OCI-LY7 (cell line): Measurements from ENCODE around the gene PCED1B. TPM values are rescaled to one million over a fixed set of nuclear protein-coding genes. Genes with fewer than 3 reads are reported as not detected.

Source experiments
- BruUV-seq: library from RNA; stranded (reverse); fragments of 400-500 nt; replicated peaks from 2 replicates; lab custom pipeline; 2021; lab: Mats Ljungman, UMichigan
- CTCF ChIA-PET: fragments of 300-600 bp; sonication (Branson Sonifier 250); formaldehyde crosslinking; loops from one replicate; lab custom pipeline; 2022; ENCODE audit warnings: antibody characterized with exemption; ENCODE audit not compliant: unreplicated experiment; lab: Charles Lee
- POLR2A ChIA-PET: fragments of 300-600 bp; sonication (Branson Sonifier 250); formaldehyde crosslinking; loops from one replicate; lab custom pipeline; 2022; ENCODE audit warnings: antibody characterized with exemption; lab: Charles Lee
- DNase-seq: peaks from one replicate; pipeline ENCODE4 v3.0.0-alpha.2; 2015; ENCODE audit warnings: low spot score
- H2AFZ ChIP-seq: fragments of 200-600 bp; sonication (generic), shearing (Covaris generic); 2 replicates; pipeline ENCODE4 v1.6.1; 2014; ENCODE audit warnings: mild to moderate bottlenecking, antibody characterized with exemption, low read length, moderate library complexity
- H3K27ac ChIP-seq: fragments of 200-600 bp; sonication (generic); 2 replicates; pipeline ENCODE4 v1.5.1; 2014; ENCODE audit warnings: mixed run types, low read depth, mild to moderate bottlenecking, moderate library complexity, low read length, inconsistent platforms; ENCODE audit not compliant: poor library complexity, severe bottlenecking
- H3K36me3 ChIP-seq: fragments of 200-600 bp; sonication (generic); 2 replicates; pipeline ENCODE4 v1.6.1; 2014; ENCODE audit warnings: mild to moderate bottlenecking, antibody characterized with exemption, low read length, moderate library complexity, mixed read lengths; ENCODE audit not compliant: insufficient read depth
- H3K4me1 ChIP-seq: fragments of 200-600 bp; sonication (generic); 2 replicates; pipeline ENCODE4 v1.5.1; 2014; ENCODE audit warnings: mild to moderate bottlenecking, low read length; ENCODE audit not compliant: insufficient read depth, poor library complexity, severe bottlenecking
- H3K4me2 ChIP-seq: fragments of 200-600 bp; sonication (generic); 2 replicates; pipeline ENCODE4 v1.6.1; 2014; ENCODE audit warnings: mild to moderate bottlenecking, low read length
- H3K4me3 ChIP-seq: fragments of 200-600 bp; sonication (generic); 2 replicates; pipeline ENCODE4 v1.5.1; 2014; ENCODE audit warnings: mild to moderate bottlenecking, low read depth, low read length; ENCODE audit not compliant: poor library complexity, severe bottlenecking
- H3K79me2 ChIP-seq: fragments of 200-600 bp; sonication (generic); 2 replicates; pipeline ENCODE4 v1.6.1; 2016; ENCODE audit warnings: low read depth, mild to moderate bottlenecking, low read length, moderate library complexity, mixed read lengths; ENCODE audit not compliant: insufficient read depth
- H3K9me2 ChIP-seq: fragments of 200-600 bp; sonication (generic); 2 replicates; pipeline ENCODE4 v1.6.1; 2016; ENCODE audit warnings: mild to moderate bottlenecking, low read length, mixed read lengths; ENCODE audit not compliant: insufficient read depth
- H3K9me3 ChIP-seq: fragments of 200-600 bp; sonication (generic); 2 replicates; pipeline ENCODE4 v1.6.1; 2014; ENCODE audit warnings: mild to moderate bottlenecking, mixed run types, low read length, mixed read lengths
- H4K20me1 ChIP-seq: fragments of 200-600 bp; sonication (generic); 2 replicates; pipeline ENCODE4 v1.6.1; 2014; ENCODE audit warnings: mild to moderate bottlenecking, antibody characterized with exemption, low read length, moderate library complexity, mixed read lengths; ENCODE audit not compliant: insufficient read depth
- CTCF ChIP-seq: fragments of 200-600 bp; sonication (generic); conservative IDR thresholded peaks from 2 replicates; pipeline ENCODE4 v1.5.1; 2014; ENCODE audit warnings: mild to moderate bottlenecking, antibody characterized with exemption, low read length, moderate library complexity, mixed read lengths
- EZH2phosphoT487 ChIP-seq: fragments of 200-600 bp; sonication (generic); IDR thresholded peaks from 2 replicates; pipeline ENCODE4 v1.6.1; 2018; ENCODE audit warnings: low read depth, borderline replicate concordance, mild to moderate bottlenecking, mixed run types, antibody characterized with exemption, low read length, moderate library complexity, mixed read lengths
- intact Hi-C: fragments of 100-400 bp; cut with micrococcal nuclease; formaldehyde crosslinking; loops from one replicate; pipeline ENCODE4 v1.10.0; 2022; ENCODE audit not compliant: unreplicated experiment
- total RNA-seq, 2 experiments: library from RNA; depleted of rRNA in 1 of 2; stranded (reverse); fragments of >200 nt in 1 of 2; shearing (Covaris generic) in 1 of 2; gene quantifications; 2 replicates each; pipeline ENCODE4 v1.2.3, GENCODE V29; 2014 to 2022

PCED1B gene
- total RNA-seq, 2 experiments from 2014 or later: 8.4 to 24.3 TPM

GRCh38 chr12:47269916-47270315 lies 190.5 kb downstream of the PCED1B start:
- H2AFZ ChIP-seq: peak overlapping the region; percentile 97
- peak; percentile 41 for DNase-seq
- no TSS peak for BruUV-seq
- H3K79me2 ChIP-seq: no peaks in the 10 kb centered on the region
- peaks cover 14% of the 10 kb centered on the region; the same call in 1 of the 2 replicates for H3K9me3 ChIP-seq
- H3K4me2 ChIP-seq: peak overlapping the region; percentile 62
- TF ChIP-seq EZH2phosphoT487: no peak
- TF ChIP-seq CTCF: no peak
- peaks cover 4% of the 10 kb centered on the region; the same call in 1 of the 2 replicates for H3K36me3 ChIP-seq
- H3K4me3 ChIP-seq: peak overlapping the region; percentile 39
- H3K27ac ChIP-seq: peak overlapping the region; percentile 82
- H3K4me1 ChIP-seq: peaks cover 40% of the 10 kb centered on the region
- CTCF ChIA-PET: no interaction called here
- no peaks in the 10 kb centered on the region for H3K9me2 ChIP-seq
- H4K20me1 ChIP-seq: no peaks in the 10 kb centered on the region
- intact Hi-C loops: loop anchor here (2.0 kb wide), 1 partner anchor 53 kb away; no protein-coding TSS in a partner anchor
- POLR2A ChIA-PET: interaction anchor here (0.5 to 1.6 kb wide), 4 partner anchors 58 to 339 kb away, joined by 3 to 6 read pairs (median 4); no protein-coding TSS in a partner anchor

GRCh38 chr12:47270782-47271664 lies 191.6 kb downstream of the PCED1B start:
- no peaks in the 10 kb centered on the region for H4K20me1 ChIP-seq
- H3K4me2 ChIP-seq: peak overlapping the region; percentile 10; the same call in 1 of the 2 replicates
- CTCF ChIA-PET: no interaction called here
- H3K9me3 ChIP-seq: peaks cover 14% of the 10 kb centered on the region; the same call in 1 of the 2 replicates
- TF ChIP-seq CTCF (no peak), EZH2phosphoT487 (no peak)
- H2AFZ ChIP-seq: no peak overlapping the region; the same call in 1 of the 2 replicates
- POLR2A ChIA-PET: interaction anchor here (0.5 to 1.6 kb wide), 3 partner anchors 10 to 59 kb away, joined by 4 to 10 read pairs (median 5); no protein-coding TSS in a partner anchor
- no peaks in the 10 kb centered on the region for H3K9me2 ChIP-seq
- BruUV-seq: no TSS peak
- DNase-seq: no peak
- peaks cover 4% of the 10 kb centered on the region; the same call in 1 of the 2 replicates for H3K36me3 ChIP-seq
- H3K27ac ChIP-seq: no peak overlapping the region
- peaks cover 51% of the 10 kb centered on the region for H3K4me1 ChIP-seq
- H3K79me2 ChIP-seq: no peaks in the 10 kb centered on the region
- H3K4me3 ChIP-seq: no peak overlapping the region
- intact Hi-C loops: no loop called here
